Islet of Langerhans (tissue), 1 donor: ENCODE results near the gene CCDC148.
"Not testable (repeated sequence)": the region's sequence is repeated elsewhere in the genome, so short reads cannot be mapped to it uniquely, and the experiment has no call there.

Experiments
- FAIRE-seq: peaks from one replicate; lab custom pipeline; 2011; peaks lifted over from hg19 to GRCh38; lab: Jason Lieb, UNC

Gene CCDC148

DNA sequence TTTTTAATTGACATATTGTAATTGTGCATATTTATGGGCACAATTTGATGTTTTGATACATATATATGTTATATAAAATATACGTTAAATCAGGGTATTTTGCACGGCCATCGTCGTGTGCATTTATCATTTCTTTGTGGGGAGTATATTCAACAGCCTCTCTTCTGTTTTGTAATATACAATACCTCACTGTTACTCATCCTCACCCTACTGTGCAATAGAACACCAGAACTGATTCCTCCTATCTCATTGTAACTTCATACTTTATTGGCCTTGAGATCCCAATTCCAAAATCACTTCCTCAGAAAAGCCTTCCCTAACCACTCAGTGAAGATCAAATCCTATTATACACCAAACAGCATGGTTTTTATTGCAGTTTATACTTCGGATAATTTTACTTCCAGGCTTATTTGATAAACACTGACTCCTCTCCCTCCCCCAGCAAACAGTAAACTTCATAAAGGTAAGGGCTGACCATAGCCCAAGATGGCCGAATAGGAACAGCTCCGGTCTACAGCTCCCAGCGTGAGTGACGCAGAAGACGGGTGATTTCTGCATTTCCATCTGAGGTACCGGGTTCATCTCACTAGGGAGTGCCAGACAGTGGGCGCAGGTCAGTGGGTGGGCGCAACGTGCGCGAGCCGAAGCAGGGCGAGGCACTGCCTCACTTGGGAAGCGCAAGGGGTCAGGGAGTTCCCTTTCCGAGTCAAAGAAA is 105.6 kb downstream of the CCDC148 start:
- FAIRE-seq = not testable (repeated sequence)

DNA sequence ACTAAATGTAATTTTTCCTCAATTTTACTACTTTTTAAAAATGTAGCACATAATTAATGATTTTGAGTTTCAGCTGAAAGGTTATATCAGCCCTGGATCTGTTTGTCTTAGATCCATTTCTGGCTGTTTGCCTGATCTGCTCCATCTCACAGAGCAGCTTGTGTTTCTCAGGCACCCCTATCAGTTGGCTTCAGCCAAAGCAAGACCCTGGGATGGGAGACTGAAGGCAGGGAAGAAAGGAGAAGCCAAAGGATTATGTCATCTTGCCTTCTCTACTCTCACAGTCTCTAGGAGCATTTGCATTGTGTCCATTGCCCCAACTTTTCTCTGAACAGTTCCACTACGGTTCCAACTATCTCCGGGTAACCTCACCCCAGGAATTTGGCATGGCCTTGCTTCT is 110.5 kb downstream of the CCDC148 start:
- FAIRE-seq = no peak

DNA sequence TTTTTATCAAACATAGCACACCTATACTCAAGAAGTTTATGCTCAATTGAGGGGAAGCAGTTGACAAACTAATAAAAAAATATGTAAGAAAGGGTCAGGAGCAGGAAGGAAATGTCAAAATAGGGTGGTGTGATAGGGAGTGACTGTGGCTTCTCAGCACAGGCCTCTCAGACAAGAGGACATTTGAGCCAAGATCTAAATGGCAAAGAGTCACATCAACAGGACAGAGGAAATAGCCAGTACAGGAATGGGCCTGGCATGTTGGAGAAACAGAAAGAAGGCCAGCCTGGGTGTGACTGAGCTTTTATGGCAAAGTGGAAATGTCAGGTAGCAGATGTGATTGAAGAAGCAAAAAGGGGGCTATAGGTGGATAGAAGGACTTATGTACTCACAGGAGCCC is 117.0 kb downstream of the CCDC148 start:
- no peak for FAIRE-seq

DNA sequence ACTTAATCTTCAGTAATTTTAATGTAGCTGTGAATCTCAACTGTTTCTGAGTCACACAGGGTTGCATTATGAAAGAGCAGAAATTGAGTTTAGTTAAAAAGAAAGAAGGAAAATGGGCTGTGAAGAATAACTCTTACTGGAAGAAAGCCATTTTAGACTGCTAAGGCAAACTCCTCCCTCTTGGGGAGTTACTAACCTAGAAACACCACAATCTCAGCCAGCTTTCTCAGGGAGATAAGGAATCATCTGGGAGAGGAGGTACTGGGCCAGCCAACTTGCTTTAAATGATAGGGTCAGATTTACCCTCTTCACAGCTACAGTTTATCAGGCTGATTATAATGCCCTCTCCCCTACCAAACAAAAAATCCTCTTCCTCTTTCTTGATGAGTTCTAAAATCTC is 119.5 kb downstream of the CCDC148 start:
- no peak for FAIRE-seq

DNA sequence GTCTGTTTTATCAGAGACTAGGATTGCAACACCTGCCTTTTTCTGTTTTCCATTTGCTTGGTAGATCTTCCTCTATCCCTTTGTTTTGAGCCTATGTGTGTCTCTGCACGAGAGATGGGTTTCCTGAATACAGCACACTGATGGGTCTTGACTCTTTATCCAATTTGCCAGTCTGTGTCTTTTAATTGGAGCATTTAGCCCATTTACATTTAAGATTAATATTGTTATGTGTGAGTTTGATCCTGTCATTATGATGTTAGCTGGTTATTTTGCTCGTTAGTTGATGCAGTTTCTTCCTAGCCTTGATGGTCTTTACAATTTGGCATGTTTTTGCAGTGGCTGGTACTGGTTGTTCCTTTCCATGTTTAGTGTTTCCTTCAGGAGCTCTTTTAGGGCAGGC is 124.8 kb downstream of the CCDC148 start:
- not testable (repeated sequence) for FAIRE-seq

DNA sequence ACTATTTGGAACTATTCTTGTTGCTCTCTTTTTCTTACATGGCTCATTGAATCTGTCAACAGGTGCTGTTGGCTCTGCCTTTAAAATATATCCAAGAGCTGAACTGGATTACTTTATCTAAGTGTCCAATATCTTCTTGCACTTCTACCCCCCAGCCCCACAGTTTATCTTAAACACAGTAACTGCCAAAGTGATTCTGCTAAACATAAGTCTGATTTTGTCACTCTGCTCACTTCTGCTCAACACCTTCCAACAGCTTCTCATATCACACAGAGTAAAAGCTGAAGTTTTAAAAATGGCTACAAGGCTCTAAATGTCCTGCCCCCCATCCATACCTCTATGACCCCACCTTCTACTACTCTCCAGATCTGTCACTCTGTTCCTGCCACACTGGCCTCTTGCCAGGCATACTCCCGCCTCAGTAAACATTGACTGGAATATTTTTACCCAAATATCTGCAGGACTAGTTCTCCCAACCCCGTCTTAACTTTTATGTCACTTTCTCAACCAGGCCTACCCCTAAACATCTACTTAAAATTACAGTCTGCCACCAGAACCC is 130.7 kb downstream of the CCDC148 start:
- no peak for FAIRE-seq

DNA sequence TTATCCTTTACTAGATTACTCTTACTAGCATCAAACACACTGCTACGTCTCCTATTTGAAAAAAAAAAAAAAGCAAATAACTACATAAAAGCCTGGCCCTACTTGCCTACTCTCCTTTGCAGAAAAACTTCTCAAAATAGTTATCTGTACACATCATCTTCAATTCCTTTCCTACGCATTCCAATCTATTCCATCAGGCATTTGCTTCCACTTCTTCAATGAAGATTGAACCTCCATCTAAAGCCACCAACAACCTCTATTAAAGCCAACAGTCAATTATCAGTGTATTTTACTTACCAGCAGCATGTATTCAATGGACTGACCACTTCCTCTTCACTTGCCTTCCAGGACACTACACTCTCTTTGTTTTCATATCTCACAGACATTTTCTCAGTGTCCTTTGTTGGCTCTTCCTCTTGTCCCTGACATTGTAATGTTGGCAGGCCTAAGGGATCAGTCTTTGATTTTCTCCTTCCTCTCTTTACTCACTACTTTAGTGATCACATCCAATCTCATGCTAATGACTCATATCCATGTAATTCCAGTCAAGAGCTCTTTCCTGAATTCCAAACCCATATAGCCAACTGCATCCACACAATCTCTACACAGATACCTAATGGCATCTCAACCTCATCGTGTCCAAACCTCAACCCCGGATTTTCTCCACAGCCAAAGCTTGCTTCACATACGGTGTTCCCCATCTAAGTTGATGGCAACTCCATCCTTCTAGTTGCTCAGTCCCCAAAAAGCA is 131.3 kb downstream of the CCDC148 start:
- no peak for FAIRE-seq

DNA sequence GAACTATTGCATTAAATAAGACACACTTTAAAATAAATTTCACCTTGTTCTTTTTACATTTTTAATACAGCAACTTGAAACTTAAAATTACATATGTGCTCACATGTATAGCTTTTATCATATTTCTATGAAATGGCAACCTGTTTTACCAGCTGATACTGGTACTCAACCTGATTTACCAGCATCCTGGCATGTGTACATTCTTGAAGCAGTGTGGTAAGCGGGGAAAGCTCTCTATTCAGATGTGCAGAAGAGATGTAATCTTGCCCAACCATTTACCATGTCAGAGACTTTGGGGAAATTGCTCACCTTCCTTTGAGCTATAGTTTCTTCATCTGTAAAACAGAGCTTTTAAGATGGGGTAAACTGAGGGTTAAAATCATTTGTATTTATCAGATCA is 133.2 kb downstream of the CCDC148 start:
- FAIRE-seq = no peak

DNA sequence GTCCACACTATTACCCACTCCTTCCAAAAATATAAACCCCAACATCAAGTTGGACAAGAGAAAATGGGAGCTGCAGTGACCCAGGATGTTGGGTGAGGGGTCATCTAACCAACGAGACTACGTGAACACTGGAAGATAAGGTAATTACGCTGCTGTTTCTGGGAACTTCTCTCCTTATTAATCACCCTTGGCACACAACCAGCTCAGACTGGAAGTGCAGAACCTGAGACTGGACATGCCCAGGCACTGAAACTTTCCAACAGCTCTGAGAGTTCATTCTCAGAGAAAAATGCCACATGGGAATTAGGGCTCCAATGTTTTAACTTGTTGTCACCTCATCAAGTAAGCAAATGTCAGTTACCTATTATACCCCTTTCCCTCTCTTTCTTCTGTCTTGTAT is 135.3 kb downstream of the CCDC148 start:
- no peak for FAIRE-seq

DNA sequence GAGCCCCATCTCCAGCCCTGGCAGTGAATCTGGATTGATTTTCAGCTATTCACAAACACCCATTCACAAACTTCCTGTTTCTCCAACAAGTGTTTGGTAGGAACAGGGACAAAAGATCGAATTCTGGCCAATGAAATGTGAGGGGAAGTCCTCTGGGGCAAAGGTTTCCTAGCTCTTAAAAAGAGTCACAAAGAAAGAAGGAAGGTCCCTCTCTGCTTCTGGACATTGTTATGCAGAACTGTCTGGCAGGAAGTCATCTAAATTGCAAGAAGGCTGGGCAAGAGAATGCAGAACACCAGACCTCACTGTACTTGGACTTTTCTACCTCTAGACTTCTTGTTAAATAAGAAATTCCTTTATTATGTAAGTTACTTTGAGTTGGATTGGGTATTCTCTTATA is 137.3 kb downstream of the CCDC148 start:
- no peak for FAIRE-seq

DNA sequence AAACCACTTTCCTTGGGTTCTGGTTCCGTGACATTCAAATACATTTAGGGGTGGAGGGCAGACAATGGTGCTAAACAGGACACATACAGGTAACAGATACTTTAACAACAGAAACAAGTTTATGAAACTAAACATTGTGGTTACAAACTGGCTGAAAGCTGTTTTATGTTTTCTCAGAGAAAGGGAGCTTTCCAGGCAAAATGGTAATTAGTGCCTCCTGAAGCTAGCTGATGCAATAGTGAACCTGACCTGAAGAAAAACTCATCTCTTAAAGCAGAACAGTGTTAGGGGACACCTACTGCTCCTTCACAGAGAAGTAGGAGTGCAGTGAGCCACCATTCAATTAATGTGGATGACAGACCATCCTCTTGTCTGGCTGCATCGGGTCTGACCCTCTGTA is 138.9 kb downstream of the CCDC148 start:
- FAIRE-seq = no peak

DNA sequence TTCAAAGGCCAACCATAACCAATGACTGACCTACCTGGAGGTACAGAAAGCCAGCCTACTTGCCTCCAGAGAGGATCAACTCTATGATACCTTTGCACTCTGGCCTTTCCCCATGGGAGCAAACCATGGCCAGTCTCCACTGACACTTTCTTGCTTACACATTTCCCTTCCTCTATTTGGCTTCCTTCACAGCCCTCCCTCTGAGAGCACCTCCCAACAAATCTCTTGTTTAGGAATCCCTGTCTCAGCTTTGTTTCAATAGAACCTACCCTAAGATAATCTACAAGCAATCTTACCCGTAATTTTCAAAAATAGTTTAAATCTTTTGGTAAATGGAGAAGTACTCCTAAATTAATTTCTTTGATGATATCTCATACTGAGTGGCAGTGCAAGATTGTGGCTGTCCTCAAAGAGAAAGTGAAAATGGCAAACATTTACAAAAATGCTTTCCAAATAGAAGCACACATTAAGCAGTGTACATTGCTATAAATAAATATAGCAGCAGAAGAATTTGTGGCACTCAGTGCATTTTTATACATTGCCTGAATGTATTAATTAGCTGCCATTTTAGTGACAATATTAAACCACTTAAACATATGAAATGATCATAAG is 140.6 kb downstream of the CCDC148 start:
- no peak for FAIRE-seq

DNA sequence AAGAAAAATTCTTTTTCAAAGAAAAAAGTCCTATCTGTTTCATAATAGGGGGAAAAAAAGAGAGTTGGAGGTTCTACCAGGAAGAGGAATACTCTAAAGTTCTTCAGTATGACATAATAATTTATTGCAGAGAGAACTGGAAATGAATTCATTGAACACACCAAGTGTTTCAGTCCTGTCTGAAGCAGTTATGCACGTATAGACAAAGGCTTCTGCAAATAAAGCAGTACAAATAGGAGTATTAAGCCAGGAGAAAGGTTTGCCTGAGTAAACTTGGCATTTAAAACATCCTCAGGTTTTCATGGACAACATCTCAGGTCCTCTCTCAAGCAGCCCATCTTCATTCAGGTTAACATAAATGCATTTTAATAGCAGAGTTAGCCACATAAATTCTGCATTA is 141.6 kb downstream of the CCDC148 start:
- FAIRE-seq = no peak

DNA sequence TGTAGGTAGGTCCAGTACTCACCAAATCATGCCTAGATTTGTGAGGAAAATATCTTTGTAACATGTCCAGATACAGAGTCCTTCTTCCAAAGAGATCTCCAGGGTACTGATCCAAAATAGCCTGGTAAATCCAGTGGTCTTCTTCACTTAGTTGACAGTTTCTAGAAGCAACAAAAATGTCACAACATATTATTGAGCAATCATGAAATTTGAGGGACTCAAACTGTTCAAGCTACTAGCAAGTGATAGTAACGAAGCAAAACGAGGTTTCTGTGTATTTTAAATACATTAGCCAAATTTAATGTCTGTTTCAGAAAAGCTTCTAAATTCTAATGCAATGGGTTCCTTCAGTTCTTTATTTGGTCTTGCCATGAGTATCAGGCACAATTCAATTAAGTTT is 142.8 kb downstream of the CCDC148 start:
- no peak for FAIRE-seq

DNA sequence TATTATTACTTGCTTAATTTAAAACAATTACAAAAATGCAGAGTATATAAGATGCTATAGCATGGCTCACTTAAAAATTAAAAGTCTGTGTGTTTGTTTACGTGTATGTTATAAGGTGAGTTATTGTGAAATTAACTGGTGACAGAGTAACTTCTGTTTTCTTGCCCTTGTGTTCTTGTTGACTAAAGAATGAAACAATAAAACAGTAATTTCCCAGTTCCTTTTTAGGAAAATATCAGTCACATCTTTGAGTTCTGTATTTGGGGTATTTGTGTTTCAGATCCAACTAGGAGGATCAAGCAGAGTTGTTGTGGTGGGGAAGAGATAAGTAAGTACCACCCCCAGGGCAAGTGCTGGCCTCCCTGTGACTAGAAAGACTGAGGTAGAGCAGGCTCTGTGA is 143.6 kb downstream of the CCDC148 start:
- FAIRE-seq = no peak

DNA sequence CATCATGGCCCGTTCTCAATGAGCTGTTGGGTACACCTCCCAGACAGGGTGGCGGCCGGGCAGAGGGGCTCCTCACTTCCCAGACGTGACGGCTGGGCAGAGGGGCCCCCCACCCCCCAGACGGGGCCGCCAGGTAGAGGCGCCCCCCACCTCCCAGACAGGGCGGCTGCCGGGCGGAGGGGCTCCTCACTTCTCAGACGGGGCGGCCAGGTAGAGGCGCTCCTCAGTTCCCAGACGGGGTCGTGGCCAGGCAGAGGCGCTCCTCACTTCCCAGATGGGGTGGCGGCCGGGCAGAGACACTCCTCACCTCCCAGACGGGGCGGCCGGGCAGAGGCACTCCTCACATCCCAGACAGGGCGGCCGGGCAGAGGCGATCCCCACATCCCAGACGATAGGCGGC is 146.1 kb downstream of the CCDC148 start:
- FAIRE-seq = not testable (repeated sequence)

DNA sequence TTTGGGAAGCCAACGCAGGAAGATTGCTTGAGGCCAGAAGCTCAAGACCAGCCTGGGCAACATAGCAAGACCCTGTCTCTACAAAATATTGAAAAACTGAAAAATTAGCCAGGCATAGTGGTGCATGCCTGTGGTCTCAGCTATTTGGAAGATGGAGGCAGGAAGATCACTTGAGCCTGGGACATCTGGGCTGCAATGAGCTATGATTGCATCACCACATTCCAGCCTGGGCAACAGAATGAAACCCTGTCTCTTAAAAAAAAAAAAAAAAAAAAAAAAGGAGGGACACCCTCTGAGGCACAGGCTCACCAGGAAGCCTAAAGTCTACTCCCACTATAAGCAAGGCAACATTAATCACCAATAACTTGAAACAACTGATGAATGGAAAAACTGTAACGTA is 151.1 kb downstream of the CCDC148 start:
- FAIRE-seq = no peak

DNA sequence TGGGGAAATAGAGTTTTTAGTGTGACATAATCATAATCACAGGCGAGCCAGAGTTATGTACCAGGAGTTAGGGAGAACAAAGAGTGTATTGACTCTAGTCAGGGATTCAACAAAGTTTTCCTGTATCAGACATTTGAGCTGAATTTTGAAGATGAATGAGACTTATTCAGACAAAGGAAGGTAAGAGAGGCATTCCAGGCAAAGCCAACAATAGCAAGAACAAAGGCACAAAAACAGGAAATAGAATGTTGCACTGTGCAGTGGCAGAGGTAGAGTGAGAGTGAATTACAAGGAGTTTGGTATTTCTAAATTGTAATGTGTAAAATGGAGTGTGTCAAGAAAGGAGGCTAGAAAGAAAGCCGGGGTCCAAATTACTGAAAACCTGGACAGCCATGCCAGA is 156.2 kb downstream of the CCDC148 start:
- FAIRE-seq = no peak

DNA sequence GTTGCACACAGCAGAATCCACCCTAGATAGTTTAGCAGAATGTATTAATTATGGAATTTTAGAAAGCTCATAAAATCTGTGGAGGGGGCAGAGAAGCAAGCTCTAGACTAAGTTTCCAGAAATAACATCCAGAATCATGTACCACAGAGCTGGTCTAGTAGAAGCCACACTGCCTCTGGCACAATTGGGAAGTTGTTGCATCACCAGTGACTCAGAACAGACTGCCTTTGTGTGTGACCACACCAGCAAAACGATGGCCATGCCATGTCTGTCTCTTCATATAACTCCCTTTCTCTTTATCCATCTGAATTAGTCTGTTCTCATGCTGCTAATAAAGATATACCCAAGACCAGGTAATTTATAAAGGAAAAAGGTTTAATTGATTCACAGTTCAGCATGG is 158.9 kb downstream of the CCDC148 start:
- FAIRE-seq = no peak

DNA sequence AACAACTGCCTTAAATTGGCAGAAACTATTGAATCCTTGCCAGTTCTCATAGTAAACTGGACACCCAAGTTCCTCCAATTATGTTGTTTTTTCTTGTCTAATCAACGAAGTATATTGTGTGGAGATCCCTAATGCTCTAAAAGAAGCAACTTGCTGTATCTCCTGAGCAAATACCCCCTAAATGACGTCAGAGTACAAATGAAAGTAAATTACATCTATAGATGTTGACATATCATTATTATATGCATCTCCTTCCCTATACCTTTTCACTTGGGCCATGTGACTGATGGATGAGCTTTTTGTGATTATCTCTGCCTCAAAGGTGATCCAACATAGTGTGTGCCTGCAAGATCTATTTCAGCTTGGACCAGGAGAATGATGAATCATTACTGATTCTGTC is 159.4 kb downstream of the CCDC148 start:
- FAIRE-seq = no peak

DNA sequence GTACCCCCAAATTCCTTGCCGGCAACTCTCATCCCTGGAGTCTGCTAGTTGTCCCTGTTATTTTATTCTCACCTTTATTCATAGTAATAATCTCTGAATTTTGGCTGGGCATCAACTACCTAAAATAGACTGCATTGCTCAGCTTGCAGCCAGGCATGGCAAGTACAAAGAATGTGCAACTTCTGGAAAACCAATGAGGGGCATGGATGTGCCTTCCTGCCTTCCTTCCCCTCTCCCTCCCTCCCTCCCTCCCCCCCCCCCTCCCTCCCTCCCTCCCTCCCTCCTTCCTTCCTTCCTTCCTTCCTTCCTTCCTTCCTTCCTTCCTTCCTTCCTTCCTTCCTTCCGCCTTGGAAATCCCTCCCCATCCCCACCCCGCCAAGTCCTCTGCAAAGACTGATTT is 162.8 kb downstream of the CCDC148 start:
- no peak for FAIRE-seq

DNA sequence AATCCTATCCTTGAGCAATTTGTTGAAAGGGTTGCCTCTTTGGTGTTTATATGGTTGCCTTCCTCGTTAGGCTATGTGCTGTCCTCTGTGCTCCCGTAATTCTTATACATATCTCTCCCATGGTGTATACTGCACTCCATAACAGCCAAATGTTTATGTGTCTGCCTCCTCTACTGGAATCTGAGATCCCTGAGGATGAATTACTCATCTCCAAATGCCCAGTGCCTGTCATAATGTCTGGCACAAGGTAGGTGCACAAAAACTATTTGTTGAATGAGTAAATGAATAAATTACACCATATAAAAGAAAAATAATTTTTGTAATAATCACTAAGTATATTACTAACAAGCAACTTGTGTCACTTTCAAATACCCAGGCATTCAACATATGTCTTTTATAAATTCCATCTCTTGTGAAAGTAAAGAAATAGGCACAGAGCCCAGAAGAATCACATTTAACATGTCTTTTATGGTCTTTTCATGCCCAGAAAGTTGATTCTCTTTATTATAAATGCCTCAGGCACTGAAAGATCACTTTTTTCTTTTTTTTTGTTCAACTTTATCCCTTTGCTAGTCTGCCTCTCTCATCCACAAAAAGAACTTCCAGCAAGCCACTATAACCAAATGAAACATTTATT is 164.9 kb downstream of the CCDC148 start:
- no peak for FAIRE-seq

DNA sequence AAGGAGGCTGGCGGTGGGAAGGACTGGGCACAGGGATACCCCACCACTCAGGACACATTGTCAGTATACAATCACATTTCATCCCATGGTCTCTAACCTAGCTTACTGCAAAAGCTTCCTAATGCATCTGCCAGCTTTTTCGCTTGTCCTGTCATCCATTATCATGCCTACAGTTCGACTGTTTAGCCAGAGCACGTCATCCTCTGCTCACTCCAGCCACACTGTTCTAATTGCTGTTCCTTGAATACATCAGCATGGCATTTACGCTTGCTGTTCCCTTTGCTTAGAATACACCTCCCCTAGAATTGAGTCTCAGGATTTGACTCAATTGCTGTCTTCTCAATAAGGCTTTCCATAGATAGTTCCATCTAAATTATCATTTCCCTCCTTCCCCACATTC is 166.3 kb downstream of the CCDC148 start:
- FAIRE-seq = no peak
